SK-MEL-5 (cell line): Measurements from ENCODE around the gene INTS6. TPM values are rescaled to one million over a fixed set of nuclear protein-coding genes. Genes with fewer than 3 reads are reported as not detected.

ENCODE experiments used
- small RNA-seq, 2 experiments: library from RNA; depleted of rRNA; stranded (forward); fragments of <200 nt; gene quantifications; one replicate each; pipeline ENCODE3, GENCODE V24; 2014
- total RNA-seq: library from RNA; depleted of rRNA; stranded (reverse); fragments of >200 nt; shearing (Covaris generic); gene quantifications from 2 replicates; pipeline ENCODE4 v1.2.3, GENCODE V29; 2014; rRNA removed

The INTS6 gene
- total RNA-seq, 1 experiment from 2014 or later = 41.8 TPM

Small RNAs within 50 kb of the gene (small RNA-seq; reads per million reads assigned to genes)
- gene MIR5693 (0 reads per million in 2 experiments), gene RN7SL320P (0 to 0.10 reads per million in 2 experiments), gene SNRPGP11 (0 reads per million in 2 experiments)

Other genes starting within 250 kb of the INTS6 start
- 6.8 and 7.1 TPM in 2 replicates for gene FAM124A, start 230.6 kb downstream of the INTS6 start, total RNA-seq
- gene SERPINE3, start 113.3 kb downstream of the INTS6 start, total RNA-seq = not detected in 2 replicates
- gene WDFY2, start 131.4 kb upstream of the INTS6 start, total RNA-seq = 1.9 and 2.0 TPM in 2 replicates